ENCODE data around the gene RASSF8. TPM values are rescaled to one million over a fixed set of nuclear protein-coding genes. Genes with fewer than 3 reads are reported as not detected.

RASSF8 gene
- total RNA-seq, 1 donor from 2014 or later, result 77.0 TPM

GRCh38 chr12:25996677-25997076 is 38.2 kb downstream of the RASSF8 start:
- Histone ChIP-seq H3K27ac (no peak overlapping the region), H3F3A (ENCODE audit: low read depth) (peaks cover 17% of the 10 kb centered on the region), H2AFZ (replicated peaks) (no peak overlapping the region), H3K4me3 (no peak overlapping the region), H3K4me2 (peak overlapping the region; percentile 5), H3K79me2 (ENCODE audit: low read depth) (peaks cover 100% of the 10 kb centered on the region), H3K27me3 (no peaks in the 10 kb centered on the region), H3K4me1 (peaks cover 56% of the 10 kb centered on the region), H3K36me3 (no peaks in the 10 kb centered on the region), H3K9ac (no peak overlapping the region), H3K9me3 (ENCODE audit: low read depth) (no peaks in the 10 kb centered on the region), H4K20me1 (ENCODE audit: low read depth) (peaks cover 40% of the 10 kb centered on the region)
- Mint-ChIP-seq H3K4me3 (no peak overlapping the region), H3K27ac (peak overlapping the region; percentile 97), H3K27me3 (ENCODE audit: insufficient read depth, low read depth) (no peaks in the 10 kb centered on the region), H3K9me3 (peaks cover 3% of the 10 kb centered on the region), H3K36me3 (peaks cover 7% of the 10 kb centered on the region), H3K4me1 (peaks cover 52% of the 10 kb centered on the region)
- DNase-seq (ENCODE audit: low spot score), result no peak
- no peak for TF ChIP-seq EZH2phosphoT487 (IDR thresholded peaks at IDR 0.05)
- no peak for TF ChIP-seq EZH2 (IDR thresholded peaks at IDR 0.05)
- no peak for TF ChIP-seq CTCF (IDR thresholded peaks at IDR 0.05)

GRCh38 chr12:25997201-25997963 is 38.9 kb downstream of the RASSF8 start:
- H2AFZ ChIP-seq (replicated peaks), result no peak overlapping the region
- Mint-ChIP-seq H3K27ac (peak overlapping the region; percentile 97), H3K4me1 (peaks cover 49% of the 10 kb centered on the region), H3K9me3 (peaks cover 7% of the 10 kb centered on the region), H3K36me3 (peaks cover 7% of the 10 kb centered on the region), H3K4me3 (no peak overlapping the region), H3K27me3 (ENCODE audit: insufficient read depth, low read depth) (no peaks in the 10 kb centered on the region)
- H3K9me3 ChIP-seq (ENCODE audit: low read depth), result no peaks in the 10 kb centered on the region
- peaks cover 49% of the 10 kb centered on the region for H3K4me1 ChIP-seq
- no peaks in the 10 kb centered on the region for H3K36me3 ChIP-seq
- peaks cover 32% of the 10 kb centered on the region for H4K20me1 ChIP-seq (ENCODE audit: low read depth)
- peak overlapping the region; percentile 5 for H3K4me2 ChIP-seq
- peaks cover 100% of the 10 kb centered on the region for H3K79me2 ChIP-seq (ENCODE audit: low read depth)
- H3F3A ChIP-seq (ENCODE audit: low read depth), result peaks cover 10% of the 10 kb centered on the region
- DNase-seq (ENCODE audit: low spot score), result peak; percentile 41
- no peak overlapping the region for H3K27ac ChIP-seq
- H3K27me3 ChIP-seq, result no peaks in the 10 kb centered on the region
- H3K4me3 ChIP-seq, result no peak overlapping the region
- H3K9ac ChIP-seq, result no peak overlapping the region
- no peak for TF ChIP-seq EZH2phosphoT487 (IDR thresholded peaks at IDR 0.05)
- no peak for TF ChIP-seq EZH2 (IDR thresholded peaks at IDR 0.05)
- no peak for TF ChIP-seq CTCF (IDR thresholded peaks at IDR 0.05)

DNA sequence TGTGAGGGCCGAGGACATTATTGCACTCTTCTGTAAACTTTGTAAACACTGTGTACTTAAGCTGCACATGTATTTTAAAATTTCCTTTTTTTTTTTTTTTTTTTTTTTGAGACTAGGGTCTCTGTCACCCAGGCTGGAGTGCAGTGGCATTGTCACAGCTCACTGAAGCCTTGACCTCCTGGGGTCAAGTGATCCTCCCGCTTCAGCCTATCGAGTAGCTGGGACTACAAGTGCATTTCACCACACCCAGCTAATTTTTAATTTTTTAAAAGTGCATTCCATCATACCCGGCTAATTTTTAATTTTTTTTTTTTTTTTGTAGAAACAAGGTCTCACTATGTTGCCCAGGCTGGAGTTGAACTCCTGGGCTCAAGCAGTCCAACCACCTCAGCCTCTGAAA is 42.4 kb downstream of the RASSF8 start:
- Histone ChIP-seq H3F3A (ENCODE audit: low read depth) (no peaks in the 10 kb centered on the region), H3K27me3 (no peaks in the 10 kb centered on the region), H3K27ac (no peak overlapping the region), H3K9me3 (ENCODE audit: low read depth) (no peaks in the 10 kb centered on the region), H3K36me3 (peaks cover 5% of the 10 kb centered on the region), H3K9ac (no peak overlapping the region), H3K4me3 (no peak overlapping the region), H3K79me2 (ENCODE audit: low read depth) (peaks cover 100% of the 10 kb centered on the region), H4K20me1 (ENCODE audit: low read depth) (peaks cover 5% of the 10 kb centered on the region), H3K4me2 (no peak overlapping the region), H2AFZ (replicated peaks) (no peak overlapping the region), H3K4me1 (peaks cover 21% of the 10 kb centered on the region)
- H3K27ac Mint-ChIP-seq, result no peak overlapping the region
- H3K9me3 Mint-ChIP-seq, result peaks cover 17% of the 10 kb centered on the region
- H3K36me3 Mint-ChIP-seq, result peaks cover 27% of the 10 kb centered on the region
- no peaks in the 10 kb centered on the region for H3K27me3 Mint-ChIP-seq (ENCODE audit: insufficient read depth, low read depth)
- DNase-seq (ENCODE audit: low spot score), result no peak
- H3K4me3 Mint-ChIP-seq, result no peak overlapping the region
- H3K4me1 Mint-ChIP-seq, result peaks cover 23% of the 10 kb centered on the region
- no peak for TF ChIP-seq CTCF (IDR thresholded peaks at IDR 0.05)
- TF ChIP-seq EZH2phosphoT487 (IDR thresholded peaks at IDR 0.05), result no peak
- no peak for TF ChIP-seq EZH2 (IDR thresholded peaks at IDR 0.05)
